ENCODE measurements around the gene DPP8. TPM values are rescaled to one million over a fixed set of nuclear protein-coding genes. Genes with fewer than 3 reads are reported as not detected.

DPP8 gene
- total and polyA plus RNA-seq, 10 of the 15 experiments (the other 5 are each of a cell fraction or from before 2014, with no cell fraction given) = 12.0 to 30.6 (median 24.3) TPM

DNA sequence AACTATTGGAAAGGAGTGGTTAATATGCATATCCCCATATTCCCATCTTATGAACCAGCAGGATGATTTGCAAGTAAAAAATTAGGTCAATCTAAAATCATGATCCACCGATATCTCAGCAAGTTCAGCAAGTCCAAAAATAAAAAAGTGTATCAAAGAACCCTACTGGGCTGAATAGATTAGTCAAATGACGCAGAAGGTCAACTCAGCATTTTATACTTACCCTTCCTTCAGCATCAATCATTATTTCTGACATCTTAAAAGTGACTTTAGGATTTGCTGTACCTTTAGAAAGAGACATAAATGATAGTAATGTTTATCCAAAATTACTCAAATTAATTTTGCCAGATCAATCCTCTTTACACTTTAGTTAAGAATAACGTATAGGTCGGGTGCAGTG lies 32.6 kb downstream of the DPP8 start:
- ATAC-seq = no peak
- 98% methylated on average over 4 of the region's 4 CpGs for WGBS (ENCODE audit: insufficient coverage, insufficient replicate concordance, low lambda C conversion rate, missing lambda C conversion rate)

More for the DNA sequence above, 32.6 kb downstream of the DPP8 start:
- no peak overlapping the region for H3K4me3 ChIP-seq
- DNase-seq (ENCODE audit: low read depth, low spot score) = no peak
- in situ Hi-C loops (cut with MboI) (no loop called here), intact Hi-C loops (cut with micrococcal nuclease; ENCODE audit: unreplicated experiment) (no loop called here)
- ChIA-PET POLR2A (interaction anchor here (0.6 to 0.7 kb wide), 3 partner anchors 224 to 753 kb away, joined by 3 to 7 read pairs (median 5); no protein-coding TSS in a partner anchor), CTCF (no interaction called here), SMC1A (ENCODE audit: uncharacterized antibody, unreplicated experiment) (interaction anchor here (0.7 kb wide), 1 partner anchor 608 kb away, joined by 4 read pairs; no protein-coding TSS in a partner anchor), RAD21 (ENCODE audit: unreplicated experiment) (no interaction called here)
- FAIRE-seq = no peak
- no peaks in the 10 kb centered on the region for H3K27me3 ChIP-seq (replicated peaks in 1 of 2; ENCODE audit: control insufficient read depth in 2 of 2, insufficient read depth in 2 of 2, low read length in 1 of 2)
- no peak for TF ChIP-seq CBX5 (IDR thresholded peaks at IDR 0.05; ENCODE audit: low read depth)
- TF ChIP-seq WRNIP1 (IDR thresholded peaks at IDR 0.05; ENCODE audit: borderline replicate concordance, low read depth, low read length) = no peak
- TF ChIP-seq YBX1 (IDR thresholded peaks at IDR 0.05) = no peak
- no peak for TF ChIP-seq HDAC6 (IDR thresholded peaks at IDR 0.05; ENCODE audit: unreplicated experiment)
- TF ChIP-seq, protein P1, sequence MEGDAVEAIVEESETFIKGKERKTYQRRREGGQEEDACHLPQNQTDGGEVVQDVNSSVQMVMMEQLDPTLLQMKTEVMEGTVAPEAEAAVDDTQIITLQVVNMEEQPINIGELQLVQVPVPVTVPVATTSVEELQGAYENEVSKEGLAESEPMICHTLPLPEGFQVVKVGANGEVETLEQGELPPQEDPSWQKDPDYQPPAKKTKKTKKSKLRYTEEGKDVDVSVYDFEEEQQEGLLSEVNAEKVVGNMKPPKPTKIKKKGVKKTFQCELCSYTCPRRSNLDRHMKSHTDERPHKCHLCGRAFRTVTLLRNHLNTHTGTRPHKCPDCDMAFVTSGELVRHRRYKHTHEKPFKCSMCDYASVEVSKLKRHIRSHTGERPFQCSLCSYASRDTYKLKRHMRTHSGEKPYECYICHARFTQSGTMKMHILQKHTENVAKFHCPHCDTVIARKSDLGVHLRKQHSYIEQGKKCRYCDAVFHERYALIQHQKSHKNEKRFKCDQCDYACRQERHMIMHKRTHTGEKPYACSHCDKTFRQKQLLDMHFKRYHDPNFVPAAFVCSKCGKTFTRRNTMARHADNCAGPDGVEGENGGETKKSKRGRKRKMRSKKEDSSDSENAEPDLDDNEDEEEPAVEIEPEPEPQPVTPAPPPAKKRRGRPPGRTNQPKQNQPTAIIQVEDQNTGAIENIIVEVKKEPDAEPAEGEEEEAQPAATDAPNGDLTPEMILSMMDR (IDR thresholded peaks at IDR 0.05 in 2 of 3, conservative IDR thresholded peaks at IDR 0.05 in 1 of 3; ENCODE audit: control insufficient read depth in 2 of 3, extremely low read depth in 1 of 3, insufficient read depth in 1 of 3, low read depth in 3 of 3, low read length in 3 of 3) = no peak
- no peak for TF ChIP-seq SUPT20H (IDR thresholded peaks at IDR 0.05; ENCODE audit: borderline replicate concordance, control insufficient read depth, low read depth, low read length)
- TF ChIP-seq, protein P2, sequence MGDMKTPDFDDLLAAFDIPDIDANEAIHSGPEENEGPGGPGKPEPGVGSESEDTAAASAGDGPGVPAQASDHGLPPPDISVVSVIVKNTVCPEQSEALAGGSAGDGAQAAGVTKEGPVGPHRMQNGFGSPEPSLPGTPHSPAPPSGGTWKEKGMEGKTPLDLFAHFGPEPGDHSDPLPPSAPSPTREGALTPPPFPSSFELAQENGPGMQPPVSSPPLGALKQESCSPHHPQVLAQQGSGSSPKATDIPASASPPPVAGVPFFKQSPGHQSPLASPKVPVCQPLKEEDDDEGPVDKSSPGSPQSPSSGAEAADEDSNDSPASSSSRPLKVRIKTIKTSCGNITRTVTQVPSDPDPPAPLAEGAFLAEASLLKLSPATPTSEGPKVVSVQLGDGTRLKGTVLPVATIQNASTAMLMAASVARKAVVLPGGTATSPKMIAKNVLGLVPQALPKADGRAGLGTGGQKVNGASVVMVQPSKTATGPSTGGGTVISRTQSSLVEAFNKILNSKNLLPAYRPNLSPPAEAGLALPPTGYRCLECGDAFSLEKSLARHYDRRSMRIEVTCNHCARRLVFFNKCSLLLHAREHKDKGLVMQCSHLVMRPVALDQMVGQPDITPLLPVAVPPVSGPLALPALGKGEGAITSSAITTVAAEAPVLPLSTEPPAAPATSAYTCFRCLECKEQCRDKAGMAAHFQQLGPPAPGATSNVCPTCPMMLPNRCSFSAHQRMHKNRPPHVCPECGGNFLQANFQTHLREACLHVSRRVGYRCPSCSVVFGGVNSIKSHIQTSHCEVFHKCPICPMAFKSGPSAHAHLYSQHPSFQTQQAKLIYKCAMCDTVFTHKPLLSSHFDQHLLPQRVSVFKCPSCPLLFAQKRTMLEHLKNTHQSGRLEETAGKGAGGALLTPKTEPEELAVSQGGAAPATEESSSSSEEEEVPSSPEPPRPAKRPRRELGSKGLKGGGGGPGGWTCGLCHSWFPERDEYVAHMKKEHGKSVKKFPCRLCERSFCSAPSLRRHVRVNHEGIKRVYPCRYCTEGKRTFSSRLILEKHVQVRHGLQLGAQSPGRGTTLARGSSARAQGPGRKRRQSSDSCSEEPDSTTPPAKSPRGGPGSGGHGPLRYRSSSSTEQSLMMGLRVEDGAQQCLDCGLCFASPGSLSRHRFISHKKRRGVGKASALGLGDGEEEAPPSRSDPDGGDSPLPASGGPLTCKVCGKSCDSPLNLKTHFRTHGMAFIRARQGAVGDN (IDR thresholded peaks at IDR 0.05) = no peak
- no peak for TF ChIP-seq GATAD2B (conservative IDR thresholded peaks at IDR 0.05; ENCODE audit: low read depth)
- TF ChIP-seq EED (IDR thresholded peaks at IDR 0.05; ENCODE audit: low read depth) = no peak
- TF ChIP-seq NFYA (IDR thresholded peaks at IDR 0.05; ENCODE audit: borderline replicate concordance, low read depth, low read length) = no peak
- TF ChIP-seq CHD2 (IDR thresholded peaks at IDR 0.05; ENCODE audit: borderline replicate concordance, low read depth, low read length) = no peak
- TF ChIP-seq JUND (IDR thresholded peaks at IDR 0.05; ENCODE audit: low read depth, low read length) = no peak
- TF ChIP-seq TCF12 (IDR thresholded peaks at IDR 0.05; ENCODE audit: low read depth, low read length) = no peak
- TF ChIP-seq ZNF384 (IDR thresholded peaks at IDR 0.05; ENCODE audit: borderline replicate concordance, low read depth, low read length) = no peak
- TF ChIP-seq CHD4 (IDR thresholded peaks at IDR 0.05) = no peak
- no peak for TF ChIP-seq RCOR1 (conservative IDR thresholded peaks at IDR 0.05; ENCODE audit: low read depth, low read length)
- no peak for TF ChIP-seq SIN3A (IDR thresholded peaks at IDR 0.05; ENCODE audit: low read depth, low read length)
- no peak overlapping the region for H3K4me2 ChIP-seq (ENCODE audit: control insufficient read depth, insufficient read depth)
- peaks cover 2 to 26% of the 10 kb centered on the region in 2 experiments; a peak in 3 of 4 replicates for H3K36me3 ChIP-seq (ENCODE audit: control insufficient read depth in 2 of 2, insufficient read depth in 2 of 2, low read length in 1 of 2)
- H3K9me3 ChIP-seq (replicated peaks; ENCODE audit: control insufficient read depth, insufficient read depth, low read length) = no peaks in the 10 kb centered on the region
- no peak overlapping the region for H3K27ac ChIP-seq (ENCODE audit: control insufficient read depth, insufficient read depth)
- no peaks in the 10 kb centered on the region for H3K79me2 ChIP-seq (ENCODE audit: control insufficient read depth, insufficient read depth, low read length)
- no peaks in the 10 kb centered on the region for H4K20me1 ChIP-seq (ENCODE audit: control insufficient read depth, insufficient read depth)
- no peak overlapping the region for H2AFZ ChIP-seq (ENCODE audit: control insufficient read depth, low read depth, low read length)
- no peak overlapping the region for H3K9ac ChIP-seq (ENCODE audit: control insufficient read depth, insufficient read depth, low read length)
- no peaks in the 10 kb centered on the region for H3K4me1 ChIP-seq (ENCODE audit: control insufficient read depth, insufficient read depth, low read length)
- no TSS peak for BruUV-seq (replicated peaks)
